IPS-NIHi11 (cell line): Measurements from ENCODE around the gene STARD13.

Experiments
- DNase-seq: peaks from one replicate; pipeline ENCODE4 v3.0.0; 2012; ENCODE audit warnings: mixed read lengths, low spot score

Gene STARD13

DNA sequence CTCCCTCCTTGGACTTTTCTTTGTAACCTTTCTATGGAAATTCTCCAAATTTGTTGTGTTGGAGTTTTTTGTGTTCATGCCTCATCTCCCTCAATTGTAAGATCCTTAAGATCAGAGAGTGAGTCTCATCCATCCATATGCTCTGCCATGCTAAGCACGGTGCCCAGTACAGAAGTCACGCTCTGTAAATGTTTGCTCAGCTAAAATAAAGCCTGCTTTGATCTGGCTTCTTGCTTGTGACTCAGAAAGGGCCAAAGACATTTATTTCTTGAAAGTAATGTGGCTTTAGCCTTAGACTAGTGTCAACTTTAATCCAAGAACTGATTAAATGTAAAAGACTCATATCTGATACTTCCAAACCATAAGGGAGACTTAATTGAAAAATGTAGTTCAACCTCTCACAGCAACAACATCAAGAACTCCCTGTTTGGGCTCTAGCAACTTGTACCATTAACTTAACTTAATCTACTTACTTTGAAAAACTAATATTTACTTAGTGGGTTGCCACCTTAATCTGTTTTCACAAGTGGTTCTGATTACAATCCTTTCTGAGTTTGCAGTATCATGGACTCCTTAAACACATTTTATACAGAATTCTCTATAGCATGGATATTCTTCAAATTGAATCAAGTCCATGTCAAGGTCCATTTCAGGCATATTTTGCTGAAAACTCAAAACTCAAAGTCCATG, 169.1 kb downstream of the STARD13 start:
- no peak for DNase-seq

DNA sequence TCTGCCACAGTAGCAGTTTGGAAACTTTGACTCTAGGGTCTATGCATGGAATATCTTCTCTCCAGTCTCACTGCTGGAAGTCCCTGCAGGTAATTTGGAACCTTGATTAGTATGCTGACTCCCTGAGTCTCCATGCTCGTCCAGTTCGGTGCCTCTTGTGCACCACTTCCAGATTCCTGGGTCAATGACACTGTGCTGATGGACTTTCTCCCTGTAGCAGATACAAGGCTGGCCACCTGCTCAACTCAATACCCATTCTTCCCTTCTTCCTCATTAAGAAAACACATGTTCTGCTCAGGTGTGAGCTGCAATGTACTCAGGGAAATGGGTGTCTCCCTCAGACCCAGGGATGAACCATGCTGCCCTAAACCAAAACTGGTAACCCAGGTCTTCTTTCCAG, 170.3 kb downstream of the STARD13 start:
- DNase-seq, result no peak

DNA sequence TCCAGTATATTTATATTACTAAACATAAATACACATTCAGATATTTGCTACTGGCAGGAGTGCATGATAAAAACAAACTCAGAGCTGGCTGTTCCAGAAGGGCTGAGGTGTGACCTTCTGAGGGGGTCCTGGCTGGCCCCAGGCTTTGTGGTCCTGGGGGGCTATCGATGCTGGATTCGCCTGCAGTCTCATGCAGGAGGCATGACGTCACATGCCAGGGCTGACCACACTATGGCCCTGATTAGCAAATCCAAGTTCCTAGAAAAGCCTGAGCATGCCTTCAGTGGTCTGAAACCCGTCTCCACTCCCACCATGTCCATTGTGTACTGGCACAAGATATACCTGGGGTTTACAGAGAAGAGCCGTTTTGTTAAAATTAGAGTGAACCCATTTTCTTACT, 171.4 kb downstream of the STARD13 start:
- DNase-seq, result no peak

DNA sequence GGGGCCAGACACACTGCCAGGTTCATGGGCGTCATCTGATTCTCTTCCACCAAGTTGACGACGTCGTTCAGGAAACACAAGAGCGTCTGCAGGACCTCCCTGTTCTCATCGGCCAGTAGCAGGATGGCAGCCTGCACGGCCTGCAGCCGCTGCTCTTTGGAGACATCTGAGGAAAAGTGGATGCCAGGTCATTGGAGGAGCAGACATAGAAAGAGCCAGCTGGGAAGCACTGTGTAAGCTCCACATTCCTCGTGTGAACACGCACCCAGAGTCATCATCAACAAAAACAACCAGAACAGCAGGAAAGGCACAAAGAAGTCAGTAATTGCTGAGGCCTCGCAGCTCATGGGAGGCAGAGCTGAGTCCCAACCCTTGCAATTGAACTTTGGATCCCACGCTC, 172.8 kb downstream of the STARD13 start:
- DNase-seq, result no peak

DNA sequence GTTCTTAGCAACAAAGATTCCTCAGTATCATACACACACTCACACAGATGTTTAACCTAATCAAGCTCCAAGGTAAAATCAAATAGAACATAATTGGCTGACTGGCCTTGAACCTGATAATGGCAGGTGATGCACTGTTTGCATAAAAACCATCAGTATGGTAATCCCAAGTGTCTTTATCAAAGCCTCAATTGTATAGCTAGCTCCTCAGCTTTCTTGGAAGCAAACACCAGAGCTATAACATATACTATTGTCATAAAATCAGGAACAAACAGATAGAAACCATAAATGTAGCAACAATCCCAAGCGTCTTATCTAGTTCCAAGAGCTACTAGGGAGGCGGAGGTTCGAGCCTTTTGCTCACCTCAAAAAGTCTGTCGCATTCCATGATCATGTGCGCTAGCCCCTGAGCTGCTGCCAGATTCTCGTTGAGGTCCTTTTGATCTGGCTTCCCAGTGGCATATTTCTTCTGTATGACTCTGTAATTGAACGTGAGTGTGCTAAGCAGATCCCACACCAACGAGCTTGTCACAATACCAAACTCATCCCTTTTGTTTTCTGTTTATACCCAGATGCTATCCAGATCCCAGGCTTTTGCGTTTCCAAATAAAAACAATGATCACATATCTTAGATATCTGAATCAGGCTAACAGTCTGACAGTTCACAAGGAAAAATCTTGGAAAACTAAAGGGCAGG, 174.0 kb downstream of the STARD13 start:
- no peak for DNase-seq

DNA sequence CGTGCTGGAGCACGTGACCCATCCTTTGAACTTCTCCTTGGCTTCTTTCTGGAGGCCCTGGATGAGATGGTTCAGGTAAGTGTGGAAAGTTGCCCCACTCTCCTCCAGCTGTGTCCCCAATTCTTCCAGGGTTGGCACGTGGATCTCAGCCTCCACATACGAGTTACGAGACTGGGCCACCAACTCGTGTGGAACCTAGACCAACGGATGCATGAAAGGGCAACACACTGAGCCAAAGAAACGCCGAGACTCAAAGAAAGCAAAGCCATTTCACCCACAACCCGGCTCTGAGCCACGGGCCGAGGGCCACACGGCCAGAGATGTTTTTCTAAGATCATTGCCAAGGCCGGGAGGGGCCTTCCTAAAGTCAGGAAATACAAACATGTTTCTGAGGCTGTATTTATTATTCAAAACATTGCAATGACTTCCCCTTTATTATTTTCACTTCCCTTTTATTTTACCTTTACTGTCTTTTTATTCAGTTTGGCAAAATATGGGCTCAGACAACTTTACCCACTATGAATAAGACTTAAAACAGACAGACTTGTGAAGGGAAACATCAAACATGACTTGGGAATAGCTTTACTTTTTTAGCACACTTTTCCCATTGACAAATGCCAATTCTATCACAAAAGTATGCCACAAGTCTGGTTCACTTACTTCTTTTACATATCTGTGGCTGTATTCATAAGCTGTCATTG, 174.7 kb downstream of the STARD13 start:
- no peak for DNase-seq

DNA sequence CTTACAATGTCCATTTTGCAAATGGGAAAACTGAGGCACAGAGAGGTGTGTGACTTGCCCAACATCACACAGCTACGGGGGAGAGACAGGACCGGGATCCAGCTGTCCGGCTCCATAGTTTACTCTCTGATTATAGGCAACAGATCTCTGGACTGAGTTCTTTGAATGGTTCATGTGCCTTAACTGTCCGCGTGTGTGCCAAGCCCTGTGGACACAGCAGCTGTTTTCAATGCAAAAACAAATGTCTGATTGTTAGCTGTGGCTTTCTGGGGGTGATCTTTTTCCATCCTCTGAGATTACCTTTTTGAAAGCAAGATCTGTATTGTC, 175.2 kb downstream of the STARD13 start:
- DNase-seq, result no peak

DNA sequence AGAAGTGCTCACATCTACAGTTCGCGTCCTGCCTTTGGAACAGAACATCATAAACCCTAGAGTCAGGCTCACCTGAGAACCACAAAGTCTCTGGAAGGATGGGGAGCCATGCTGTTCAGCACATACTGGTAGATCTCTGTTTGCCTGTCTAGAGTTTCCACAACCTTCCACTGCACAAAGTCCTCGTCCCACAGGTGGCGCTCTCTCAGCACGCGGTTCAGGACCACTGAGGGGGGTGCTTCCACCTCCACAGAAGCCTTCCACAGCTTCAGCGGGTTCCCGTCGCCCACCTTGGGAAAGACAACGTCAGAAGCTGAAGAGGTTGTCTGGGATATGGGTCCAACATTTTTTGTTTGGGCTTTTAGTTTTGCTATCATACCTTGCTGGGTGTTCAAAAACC, 175.8 kb downstream of the STARD13 start:
- peak; percentile 47 for DNase-seq

DNA sequence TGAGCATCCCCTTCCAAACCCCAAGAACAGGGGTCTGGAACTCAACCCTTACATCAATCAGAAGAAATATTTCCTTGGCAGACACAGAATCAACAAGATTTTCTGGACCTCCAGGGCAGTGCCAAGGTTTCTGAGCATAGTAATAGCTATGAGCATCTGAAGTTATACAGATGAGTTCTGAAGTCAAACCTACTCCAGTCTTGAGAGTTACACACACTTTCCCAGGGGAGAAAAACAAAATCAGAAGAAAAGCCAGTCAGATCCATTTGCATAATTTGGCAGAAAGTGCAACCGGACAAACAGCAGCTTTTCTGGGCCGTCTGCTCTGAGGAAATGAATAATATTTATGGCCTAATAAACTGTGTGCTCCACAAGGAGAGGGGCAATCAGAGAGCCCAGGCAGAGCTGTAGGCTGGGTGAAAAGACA, 176.3 kb downstream of the STARD13 start:
- no peak for DNase-seq

DNA sequence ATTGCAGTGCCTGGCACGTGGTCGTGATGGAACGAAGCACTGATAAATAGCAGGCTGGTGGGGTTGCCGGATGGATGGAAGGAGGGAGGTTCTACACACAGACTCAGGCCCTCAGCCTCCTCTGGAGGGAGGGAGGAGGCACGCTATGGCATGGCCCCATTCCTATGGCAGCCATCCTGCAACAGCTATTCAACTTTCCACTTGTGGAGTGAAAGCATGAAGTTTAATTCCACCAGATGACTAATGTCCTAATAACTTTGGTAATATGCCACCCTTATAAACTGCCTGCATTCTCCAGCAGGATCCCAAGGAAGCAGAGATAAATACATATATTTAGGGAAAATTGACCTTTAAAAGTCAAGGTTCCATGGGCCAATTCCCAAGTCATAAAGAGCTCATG, 176.9 kb downstream of the STARD13 start:
- no peak for DNase-seq

DNA sequence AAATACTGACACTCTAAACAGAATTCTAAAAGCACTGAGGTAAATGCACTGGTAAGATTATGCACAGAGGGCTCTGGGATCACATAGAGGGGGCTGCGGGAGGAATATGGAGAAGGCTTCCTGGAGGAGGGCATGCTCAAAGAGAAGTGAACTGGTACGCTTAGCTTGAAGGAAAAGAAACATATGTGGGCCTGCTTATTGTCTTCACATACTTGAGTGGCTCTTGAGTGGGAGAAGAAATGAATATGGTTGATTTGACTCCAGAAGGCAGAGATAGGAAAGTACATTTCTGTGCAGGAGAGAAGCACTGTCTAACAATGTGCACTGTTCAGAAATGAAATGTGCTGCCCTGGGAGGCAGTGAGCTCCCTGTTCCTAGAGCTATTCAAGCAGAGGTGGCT, 178.2 kb downstream of the STARD13 start:
- DNase-seq, result no peak

DNA sequence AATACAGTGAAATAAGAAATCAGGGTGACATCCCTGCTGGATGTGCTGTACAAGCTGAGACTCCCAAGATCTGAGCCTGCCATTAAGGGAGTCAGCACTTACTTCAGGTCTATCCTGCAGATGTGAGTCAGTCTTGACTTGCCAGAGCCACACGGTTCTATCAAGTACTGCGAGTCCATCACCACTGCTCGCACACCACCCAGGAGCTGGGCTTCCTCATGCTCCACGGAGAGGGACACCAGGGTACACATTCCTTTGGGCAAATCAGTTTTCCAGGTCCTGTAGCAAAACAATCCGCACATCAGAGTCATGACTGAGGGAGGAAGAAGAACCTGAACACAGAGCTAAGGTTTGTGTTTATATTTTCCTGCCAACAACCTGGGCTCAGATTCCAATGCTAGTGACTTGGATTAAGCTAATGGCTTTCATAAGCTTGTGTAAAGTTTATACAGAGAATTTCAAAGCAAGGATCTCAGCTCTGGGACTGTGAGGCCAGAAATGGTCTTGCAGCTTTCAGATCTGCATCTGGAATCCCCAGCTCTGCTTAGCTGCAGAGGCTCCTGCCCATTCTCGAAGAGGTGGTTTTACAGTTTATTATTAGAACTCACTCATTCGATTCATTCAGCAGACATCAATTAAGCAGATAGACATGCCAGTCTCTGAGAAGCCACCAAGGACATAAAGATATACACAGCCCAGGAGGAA, 178.7 kb downstream of the STARD13 start:
- no peak for DNase-seq

DNA sequence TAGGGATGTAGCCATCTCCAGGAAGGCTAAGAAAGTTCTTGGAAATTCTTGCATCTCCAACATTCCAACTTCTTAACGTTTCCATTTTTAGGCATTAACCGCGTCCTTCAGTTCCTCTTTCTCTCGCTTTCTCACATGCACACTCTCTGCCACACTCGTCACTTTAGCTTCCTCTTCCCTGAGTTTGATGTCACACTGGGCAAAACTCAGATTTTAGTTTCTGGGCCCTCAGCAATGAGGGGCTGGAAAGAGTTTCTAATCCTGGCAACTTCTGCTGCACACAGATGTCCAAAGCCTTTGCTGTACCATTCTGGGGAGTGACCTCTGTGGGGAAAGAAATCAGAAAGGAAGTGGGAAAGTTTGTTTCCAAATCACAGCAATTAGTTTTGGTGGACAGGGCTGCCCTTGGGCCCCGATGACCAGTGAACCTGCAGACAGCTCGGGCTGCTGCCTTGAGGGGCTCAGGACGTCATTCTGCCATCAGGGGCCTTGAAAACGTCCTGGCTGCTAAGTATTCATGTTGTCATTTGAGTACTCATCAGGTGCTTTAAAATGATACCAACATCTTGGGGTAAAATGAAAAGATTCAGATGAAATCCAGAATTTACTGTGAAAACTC, 180.1 kb downstream of the STARD13 start:
- no peak for DNase-seq

DNA sequence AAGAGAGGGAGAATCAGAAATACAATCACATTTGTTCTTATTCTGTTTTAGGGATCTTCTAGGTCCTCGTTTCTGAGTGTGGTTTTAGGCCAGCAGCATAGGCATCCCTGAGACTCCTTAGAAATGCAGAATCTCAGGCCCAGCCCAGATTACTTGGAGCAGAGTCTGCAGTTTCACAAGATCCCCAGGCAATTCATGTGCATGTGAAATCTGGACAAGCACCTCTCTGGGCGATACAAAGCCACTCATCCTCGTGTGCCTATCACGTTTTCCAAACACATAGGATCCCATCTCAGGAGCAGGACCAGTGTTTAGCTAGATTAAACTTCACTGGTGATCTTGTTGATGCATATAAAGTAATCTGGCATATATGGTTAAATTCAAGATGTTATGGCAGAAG, 182.1 kb downstream of the STARD13 start:
- no peak for DNase-seq

DNA sequence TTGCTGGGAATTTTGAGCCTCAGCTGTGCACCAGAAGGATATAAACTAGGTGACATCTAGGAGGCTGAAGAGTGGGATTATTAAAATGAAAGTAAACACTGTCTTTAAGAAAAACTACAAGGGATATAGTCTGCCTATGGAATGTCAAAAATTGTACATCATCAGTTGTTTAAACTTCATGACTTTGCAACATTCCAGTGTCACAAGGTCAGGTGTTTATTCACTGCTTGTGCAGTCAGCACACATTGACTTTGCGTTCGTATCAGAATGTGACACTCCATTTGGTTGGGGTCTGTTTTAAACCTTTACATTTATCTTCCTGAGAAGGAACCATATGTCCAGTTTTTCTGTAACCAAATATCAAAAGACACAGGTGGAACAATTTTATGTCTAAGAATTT, 183.7 kb downstream of the STARD13 start:
- no peak for DNase-seq

DNA sequence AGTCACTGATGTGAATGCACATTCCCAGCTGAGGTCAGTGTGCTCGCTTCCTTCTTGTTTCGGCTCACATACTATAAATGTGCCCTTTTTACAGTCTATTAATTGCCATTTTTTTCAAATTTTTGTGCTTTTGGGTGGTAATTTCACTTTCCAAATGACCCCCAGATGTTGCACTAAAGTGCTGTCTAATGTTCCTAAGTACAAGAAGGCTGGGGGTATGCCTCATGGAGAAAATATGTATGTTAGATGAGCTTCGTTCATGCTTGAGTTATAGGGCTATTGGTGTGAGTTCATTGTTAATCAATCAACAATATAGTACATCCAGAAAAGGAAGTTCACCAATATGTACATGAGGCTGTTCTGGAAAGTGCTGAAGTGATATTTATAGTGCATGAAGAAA, 184.7 kb downstream of the STARD13 start:
- no peak for DNase-seq

DNA sequence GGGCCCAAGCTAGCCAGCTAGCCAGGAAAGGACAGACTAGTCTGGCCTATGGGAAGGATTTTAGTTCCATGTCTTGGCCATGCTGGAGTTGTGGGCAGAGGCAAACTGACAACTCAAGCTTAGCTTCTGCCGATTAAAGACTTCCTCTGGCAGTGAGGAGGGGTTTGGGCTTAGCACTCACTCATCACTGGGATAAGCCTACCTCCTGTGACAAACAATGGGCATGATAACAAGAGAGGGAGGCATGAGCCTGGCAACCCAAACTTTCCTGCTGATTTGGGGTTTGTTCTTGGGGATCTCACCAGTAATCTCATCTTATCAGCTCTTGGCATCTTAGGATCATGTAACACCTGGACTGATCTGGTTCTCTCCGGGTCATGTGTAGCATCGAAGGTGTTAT, 185.7 kb downstream of the STARD13 start:
- no peak for DNase-seq

DNA sequence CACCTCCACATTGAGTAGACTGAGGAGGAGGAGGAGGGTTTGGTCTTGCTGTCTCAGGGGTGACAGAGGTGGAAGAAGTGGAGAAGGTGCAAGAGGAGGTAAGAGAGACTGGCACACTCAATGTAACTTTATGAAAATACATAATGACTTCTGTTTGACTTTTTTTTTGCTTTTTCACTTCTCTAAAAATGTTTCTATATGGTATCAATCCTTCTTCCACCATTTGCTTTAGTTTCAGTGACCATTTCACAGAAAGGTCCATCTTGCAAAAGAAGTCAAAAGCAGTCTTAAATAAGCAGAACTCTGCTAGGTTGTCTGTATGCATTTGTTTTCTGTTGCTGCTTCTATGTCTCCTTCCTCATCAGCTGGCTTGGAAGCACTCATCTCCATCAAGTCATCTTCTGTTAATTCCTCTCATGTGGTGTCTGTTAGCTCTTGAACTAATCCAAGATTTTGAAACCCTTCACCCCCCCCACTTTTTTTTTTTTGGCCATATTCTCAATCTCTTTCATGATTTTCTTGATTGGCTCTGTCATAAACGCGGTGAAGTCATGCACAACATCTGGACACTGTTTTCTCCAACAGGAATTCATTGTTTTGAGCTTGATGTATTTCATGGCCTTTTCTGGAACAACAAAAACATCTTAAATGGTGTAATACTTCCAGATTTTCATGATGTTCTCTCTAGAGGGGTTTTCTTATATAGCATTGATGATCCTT, 188.5 kb downstream of the STARD13 start:
- no peak for DNase-seq

DNA sequence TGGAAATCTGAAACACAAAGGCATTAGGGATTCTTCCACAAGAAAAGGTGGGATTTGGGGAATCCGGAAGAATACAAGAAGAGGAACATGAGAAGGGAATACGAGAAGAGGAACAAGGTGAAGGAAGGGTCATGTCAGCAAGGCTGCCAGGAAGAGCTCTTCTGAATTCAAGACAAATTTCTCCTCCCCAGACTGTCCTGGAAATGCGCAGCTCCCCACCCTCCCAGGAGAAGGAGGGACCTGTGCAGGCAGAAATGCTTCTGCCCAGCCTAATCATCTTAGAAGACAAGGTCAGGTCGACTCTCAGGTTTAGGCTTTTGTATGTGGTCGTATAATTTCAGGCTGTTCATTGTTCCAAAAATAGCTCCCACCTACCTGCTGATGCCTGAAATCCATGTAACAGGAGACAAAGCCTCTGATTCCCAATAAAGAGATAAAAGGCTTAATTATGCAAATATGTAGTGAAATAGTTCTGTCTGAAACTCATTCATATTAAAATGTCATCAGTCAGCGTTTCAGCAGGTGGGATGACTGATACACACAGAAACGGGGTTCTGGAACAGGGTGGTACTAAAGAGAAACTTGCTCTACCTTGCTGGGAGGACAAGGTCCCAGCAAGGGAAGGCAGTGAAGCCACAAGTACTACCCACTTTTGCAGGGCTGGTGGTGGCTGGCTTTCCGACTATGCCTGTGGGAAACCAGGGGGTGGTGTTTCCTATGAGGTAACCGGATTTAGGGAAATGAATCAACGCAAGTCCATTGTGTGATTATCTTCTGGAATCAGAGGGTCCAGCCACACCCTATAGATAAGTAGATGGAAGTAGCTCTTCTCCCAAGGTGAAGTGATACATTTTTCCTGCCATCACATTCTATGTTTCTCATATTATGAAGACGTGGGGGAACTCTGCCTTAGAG, 193.2 kb downstream of the STARD13 start:
- DNase-seq, result no peak

DNA sequence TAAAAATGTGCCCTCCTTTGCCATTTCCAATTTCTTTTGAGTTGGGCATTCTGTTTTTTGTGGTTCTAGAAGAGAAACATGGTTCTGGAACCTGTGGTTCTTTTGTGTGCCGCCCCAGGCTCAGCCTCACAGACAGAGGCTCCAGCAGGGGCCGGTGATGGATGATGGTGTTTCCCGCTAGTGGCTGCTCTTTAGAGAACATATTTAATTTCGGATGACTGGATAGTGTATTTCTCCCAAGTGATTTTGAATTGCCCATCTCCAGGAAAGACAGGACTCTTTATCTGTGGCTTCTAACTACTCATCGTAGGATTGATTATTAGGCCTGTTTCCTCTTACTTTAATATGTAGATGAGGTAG, 194.2 kb downstream of the STARD13 start:
- DNase-seq, result no peak
